Fibroblast of lung (primary cell): ENCODE results near the gene ACSF2. TPM values are rescaled to one million over a fixed set of nuclear protein-coding genes. Genes with fewer than 3 reads are reported as not detected.
A peak's percentile ranks its signal among the peaks of the same experiment; 100 is the strongest.

Source experiments
- DNase-seq, 2 donors: peaks; one replicate each; pipeline versions ENCODE4 v3.0.0 to v3.0.0-alpha.2; 2010; ENCODE audit warnings: low read depth in 2 of 2
- H2AFZ ChIP-seq: 2 replicates; pipeline ENCODE4 v1.5.1; 2012; ENCODE audit warnings: low read length, control low read depth, inconsistent platforms
- H3K27ac ChIP-seq: 2 replicates; pipeline ENCODE4 v1.5.1; 2011; ENCODE audit warnings: low read length, control low read depth; ENCODE audit not compliant: insufficient read depth
- H3K27me3 ChIP-seq: 2 replicates; pipeline ENCODE4 v1.5.1; 2011; ENCODE audit warnings: mild to moderate bottlenecking, low read length; ENCODE audit not compliant: control insufficient read depth, insufficient read depth
- H3K36me3 ChIP-seq: 2 replicates; pipeline ENCODE4 v1.5.1; 2011; ENCODE audit warnings: low read length; ENCODE audit not compliant: control insufficient read depth, insufficient read depth
- H3K4me1 ChIP-seq: 2 replicates; pipeline ENCODE4 v1.5.1; 2011; ENCODE audit warnings: low read length; ENCODE audit not compliant: control insufficient read depth, insufficient read depth; ENCODE audit errors: extremely low read depth
- H3K4me2 ChIP-seq: 2 replicates; pipeline ENCODE4 v1.5.1; 2011; ENCODE audit warnings: low read length, control low read depth; ENCODE audit not compliant: insufficient read depth; ENCODE audit errors: extremely low read depth
- H3K4me3 ChIP-seq, 4 experiments: fragments of 200-600 bp in 1 of 4; sonication (generic) in 1 of 4; replicated peaks in 1 of 4; 2 replicates each; pipeline ENCODE4 v1.5.1; 2011 to 2016; ENCODE audit warnings: low read length in 4 of 4, low read depth in 3 of 4, mild to moderate bottlenecking in 3 of 4, control low read depth in 2 of 4, inconsistent platforms in 1 of 4, mixed read lengths in 1 of 4; ENCODE audit not compliant: insufficient read depth in 1 of 4; ENCODE audit errors: control extremely low read depth in 1 of 4
- H3K79me2 ChIP-seq: 2 replicates; pipeline ENCODE4 v1.5.1; 2012; ENCODE audit warnings: mild to moderate bottlenecking, low read length, inconsistent platforms; ENCODE audit not compliant: control insufficient read depth, insufficient read depth
- H3K9ac ChIP-seq: 2 replicates; pipeline ENCODE4 v1.5.1; 2011; ENCODE audit warnings: mild to moderate bottlenecking, low read length, control low read depth; ENCODE audit not compliant: insufficient read depth
- H3K9me3 ChIP-seq: 2 replicates; pipeline ENCODE4 v1.5.1; 2012; ENCODE audit warnings: low read depth, low read length; ENCODE audit not compliant: control insufficient read depth, insufficient read depth
- H4K20me1 ChIP-seq: 2 replicates; pipeline ENCODE4 v1.5.1; 2011; ENCODE audit warnings: low read length; ENCODE audit not compliant: control insufficient read depth, insufficient read depth; ENCODE audit errors: extremely low read depth
- EZH2 ChIP-seq: IDR thresholded peaks from 2 replicates; pipeline ENCODE4 v1.5.1; 2012; ENCODE audit warnings: low read length, control low read depth, mild to moderate bottlenecking; ENCODE audit errors: missing control alignments
- polyA plus RNA-seq, 2 donors: library from polyadenylated mRNA; depleted of rRNA in 1 of 2; stranded (reverse) in 1 of 2; unstranded in 1 of 2; fragments of >200 nt; gene quantifications; 2 replicates each; pipeline ENCODE4 v1.2.1, GENCODE V29; 2011 to 2012; ENCODE audit warnings: missing spikeins in 1 of 2
- total RNA-seq: library from RNA; depleted of rRNA; stranded (reverse); fragments of >200 nt; gene quantifications from 2 replicates; pipeline ENCODE4 v1.2.1, GENCODE V29; 2014
- TF ChIP-seq, protein P1 (sequence below), 2 donors: IDR thresholded peaks in 1 of 2; conservative IDR thresholded peaks in 1 of 2; 1 replicate in 1 of 2; 2 replicates in 1 of 2; pipeline ENCODE4 v1.5.1; 2011 to 2012; ENCODE audit warnings: low read length in 2 of 2, control low read depth in 1 of 2, inconsistent platforms in 1 of 2, low read depth in 1 of 2, mild to moderate bottlenecking in 1 of 2

ACSF2 gene
- total and polyA plus RNA-seq, 2 donors (not counting 1 experiment from before 2014, with no cell fraction given), result 16.5 to 23.6 TPM

DNA sequence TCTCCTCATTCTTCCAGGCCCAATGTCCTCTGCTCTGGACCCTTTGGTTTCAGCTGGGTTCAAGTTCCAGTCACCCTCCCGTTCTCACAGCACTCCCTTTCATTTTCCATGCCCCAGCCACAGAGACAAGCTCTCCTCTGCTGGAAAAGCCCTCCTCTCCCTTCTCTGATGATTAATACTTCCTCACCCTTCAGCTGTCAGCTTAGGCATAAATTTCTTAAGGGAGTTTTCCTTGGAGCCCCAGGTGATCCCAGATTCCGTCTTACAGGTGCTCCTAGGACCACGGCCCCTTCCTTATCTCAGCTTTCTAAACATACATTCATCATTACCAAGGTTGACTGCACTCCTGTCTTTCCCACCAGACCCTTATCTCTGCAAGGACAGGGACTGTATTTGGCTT lies 32.3 kb downstream of the ACSF2 start:
- no peaks in the 10 kb centered on the region for H4K20me1 ChIP-seq
- H3K9me3 ChIP-seq, result no peaks in the 10 kb centered on the region
- H2AFZ ChIP-seq, result no peak overlapping the region
- no peaks in the 10 kb centered on the region for H3K4me1 ChIP-seq
- H3K4me3 ChIP-seq, result no peak overlapping the region
- no peaks in the 10 kb centered on the region for H3K79me2 ChIP-seq
- TF ChIP-seq, protein P1, sequence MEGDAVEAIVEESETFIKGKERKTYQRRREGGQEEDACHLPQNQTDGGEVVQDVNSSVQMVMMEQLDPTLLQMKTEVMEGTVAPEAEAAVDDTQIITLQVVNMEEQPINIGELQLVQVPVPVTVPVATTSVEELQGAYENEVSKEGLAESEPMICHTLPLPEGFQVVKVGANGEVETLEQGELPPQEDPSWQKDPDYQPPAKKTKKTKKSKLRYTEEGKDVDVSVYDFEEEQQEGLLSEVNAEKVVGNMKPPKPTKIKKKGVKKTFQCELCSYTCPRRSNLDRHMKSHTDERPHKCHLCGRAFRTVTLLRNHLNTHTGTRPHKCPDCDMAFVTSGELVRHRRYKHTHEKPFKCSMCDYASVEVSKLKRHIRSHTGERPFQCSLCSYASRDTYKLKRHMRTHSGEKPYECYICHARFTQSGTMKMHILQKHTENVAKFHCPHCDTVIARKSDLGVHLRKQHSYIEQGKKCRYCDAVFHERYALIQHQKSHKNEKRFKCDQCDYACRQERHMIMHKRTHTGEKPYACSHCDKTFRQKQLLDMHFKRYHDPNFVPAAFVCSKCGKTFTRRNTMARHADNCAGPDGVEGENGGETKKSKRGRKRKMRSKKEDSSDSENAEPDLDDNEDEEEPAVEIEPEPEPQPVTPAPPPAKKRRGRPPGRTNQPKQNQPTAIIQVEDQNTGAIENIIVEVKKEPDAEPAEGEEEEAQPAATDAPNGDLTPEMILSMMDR (conservative IDR thresholded peaks at IDR 0.05 in 1 of 2, IDR thresholded peaks at IDR 0.05 in 1 of 2; ENCODE audit: low read depth in 1 of 2, low read length in 2 of 2), result no peak
- TF ChIP-seq EZH2, result no peak
- H3K27ac ChIP-seq, result no peak overlapping the region
- H3K4me2 ChIP-seq, result no peak overlapping the region
- no peaks in the 10 kb centered on the region for H3K27me3 ChIP-seq
- H3K36me3 ChIP-seq, result no peaks in the 10 kb centered on the region
- no peak for DNase-seq
- H3K9ac ChIP-seq, result no peak overlapping the region

DNA sequence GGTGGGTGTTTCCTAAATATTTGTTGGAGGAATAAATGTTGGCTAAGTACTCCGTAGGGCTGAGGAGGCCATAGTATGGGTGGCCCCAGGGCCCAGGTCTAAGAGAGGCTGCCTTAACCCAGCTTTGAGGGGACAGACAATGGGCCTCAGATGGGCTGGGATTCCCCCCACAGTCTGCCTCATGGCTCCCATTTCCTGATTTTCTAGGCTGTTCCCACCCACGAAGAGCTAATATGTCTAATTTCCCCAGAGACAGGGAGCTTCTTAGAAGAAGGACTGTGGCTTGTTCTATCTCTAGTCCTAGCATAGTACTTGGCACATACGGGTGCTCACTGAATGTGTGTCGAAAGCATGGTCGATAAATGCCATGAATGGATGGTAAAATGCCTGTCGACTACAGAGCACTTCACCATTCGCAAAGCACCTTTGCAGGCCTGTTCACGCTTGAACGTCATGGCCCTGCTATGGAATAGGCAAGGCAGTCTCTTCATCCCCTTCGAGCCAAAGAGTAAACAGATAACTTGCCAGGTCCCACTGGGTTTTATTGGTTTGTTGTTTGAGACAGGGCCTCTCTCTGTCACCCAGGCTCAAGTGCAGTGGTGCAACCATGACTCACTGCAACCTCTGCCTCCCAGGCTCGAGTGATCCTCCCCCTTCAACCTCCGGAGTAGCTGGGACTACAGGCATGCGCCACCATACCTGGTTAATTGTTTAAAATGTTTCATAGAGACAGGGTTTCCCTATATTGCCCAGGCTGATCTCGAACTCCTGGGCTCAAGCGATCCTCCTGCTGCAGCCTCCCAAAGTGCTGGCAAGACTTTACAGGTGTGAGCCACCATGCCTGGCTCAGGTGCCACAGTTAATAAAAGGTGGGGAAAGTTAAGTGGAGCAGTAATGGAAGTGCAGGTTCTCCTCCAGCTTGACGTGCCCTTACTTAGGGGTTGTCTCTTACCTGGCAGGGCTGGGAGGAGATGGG lies 33.0 kb downstream of the ACSF2 start:
- no peaks in the 10 kb centered on the region for H4K20me1 ChIP-seq
- H3K9me3 ChIP-seq, result no peaks in the 10 kb centered on the region
- no peak overlapping the region for H3K9ac ChIP-seq
- no peak overlapping the region for H2AFZ ChIP-seq
- no peaks in the 10 kb centered on the region for H3K36me3 ChIP-seq
- H3K27me3 ChIP-seq, result no peaks in the 10 kb centered on the region
- TF ChIP-seq, protein P1 (conservative IDR thresholded peaks at IDR 0.05 in 1 of 2, IDR thresholded peaks at IDR 0.05 in 1 of 2; ENCODE audit: low read depth in 1 of 2, low read length in 2 of 2), result no peak
- no peak for TF ChIP-seq EZH2
- H3K4me3 ChIP-seq, result no peak overlapping the region
- H3K4me2 ChIP-seq, result no peak overlapping the region
- H3K4me1 ChIP-seq, result no peaks in the 10 kb centered on the region
- no peaks in the 10 kb centered on the region for H3K79me2 ChIP-seq
- H3K27ac ChIP-seq, result no peak overlapping the region
- peak in 1 of 2 donors; percentile 12 for DNase-seq

DNA sequence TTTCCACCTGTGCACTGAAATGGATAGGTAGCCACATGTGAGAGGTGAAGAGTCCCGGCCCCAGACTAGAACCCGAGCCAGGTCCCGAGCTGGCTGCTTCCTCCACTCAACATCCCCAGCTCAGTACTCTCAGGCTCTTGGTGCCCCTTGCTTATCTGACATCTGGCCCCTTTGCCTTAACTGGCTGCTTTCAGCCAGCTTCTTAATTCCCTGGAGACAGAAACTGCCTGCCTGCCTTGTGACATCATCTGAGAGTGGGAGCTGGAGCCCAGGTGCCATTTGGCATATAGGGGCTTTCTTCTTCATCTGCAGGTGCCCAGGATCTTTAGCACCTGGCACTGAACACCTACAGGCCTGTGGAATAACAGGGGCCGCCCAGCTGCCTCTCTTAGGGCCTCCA lies 33.7 kb downstream of the ACSF2 start:
- no peaks in the 10 kb centered on the region for H4K20me1 ChIP-seq
- no peak overlapping the region for H3K27ac ChIP-seq
- H3K4me3 ChIP-seq, result no peak overlapping the region
- H3K9ac ChIP-seq, result no peak overlapping the region
- no peak overlapping the region for H3K4me2 ChIP-seq
- no peaks in the 10 kb centered on the region for H3K4me1 ChIP-seq
- H3K9me3 ChIP-seq, result no peaks in the 10 kb centered on the region
- no peaks in the 10 kb centered on the region for H3K79me2 ChIP-seq
- H2AFZ ChIP-seq, result no peak overlapping the region
- DNase-seq, result no peak
- TF ChIP-seq, protein P1 (conservative IDR thresholded peaks at IDR 0.05 in 1 of 2, IDR thresholded peaks at IDR 0.05 in 1 of 2; ENCODE audit: low read depth in 1 of 2, low read length in 2 of 2), result no peak
- no peak for TF ChIP-seq EZH2
- no peaks in the 10 kb centered on the region for H3K36me3 ChIP-seq
- no peaks in the 10 kb centered on the region for H3K27me3 ChIP-seq
